ENCODE measurements around the gene ALKBH5. TPM values are rescaled to one million over a fixed set of nuclear protein-coding genes. Genes with fewer than 3 reads are reported as not detected.

Gene ALKBH5
- polyA plus RNA-seq, 2 of the 4 experiments (the other 2 are of a cell fraction), result 57.9 to 105 TPM

GRCh38 chr17:18179196-18179595 lies 4.4 kb upstream of the ALKBH5 start (continued):
- TF ChIP-seq CBX2 (IDR thresholded peaks at IDR 0.05; ENCODE audit: borderline replicate concordance, low read depth) (no peak), USF2 (IDR thresholded peaks at IDR 0.05) (no peak), CBX8 (IDR thresholded peaks at IDR 0.05) (no peak)

- Histone ChIP-seq H3K27ac (no peak overlapping the region), H3K4me3 (no peak overlapping the region), H3K4me2 (no peak overlapping the region), H3K4me1 (peaks cover 11% of the 10 kb centered on the region), H3K9me3 (no peaks in the 10 kb centered on the region)
- ChIA-PET POLR2A (no interaction called here), CTCF (interaction anchor here (0.7 to 5.8 kb wide), 5 partner anchors 14 to 39 kb away, joined by 3 to 40 read pairs (median 4); no protein-coding TSS in a partner anchor)
- FAIRE-seq (no peak), ATAC-seq (no peak), DNase-seq (ENCODE audit: low read depth in 1 of 2, low spot score in 1 of 2) (no peak)
- TF ChIP-seq TFCP2L1 (CRISPR knock-in tag; IDR thresholded peaks at IDR 0.05) (no peak), HES2 (IDR thresholded peaks at IDR 0.05) (no peak)
- 94% methylated on average over 7 of the region's 7 CpGs for WGBS (ENCODE audit: missing lambda C conversion rate)
These were observed 3.8 kb upstream of the ALKBH5 start for GRCh38 chr17:18179804-18180203.

GRCh38 chr17:18181358-18181757 lies 2.3 kb upstream of the ALKBH5 start:
- Histone ChIP-seq H3K4me2 (no peak overlapping the region), H3K9me3 (no peaks in the 10 kb centered on the region), H3K27ac (peak overlapping the region in 1 of 2 experiments; percentile 96; a peak in 2 of 6 replicates), H3K4me1 (peaks cover 22% of the 10 kb centered on the region), H3K4me3 (no peak overlapping the region)
- ChIA-PET POLR2A (interaction anchor here (2.7 kb wide), 1 partner anchor 11 kb away, joined by 10 read pairs; no protein-coding TSS in a partner anchor), CTCF (interaction anchor here (0.6 to 5.8 kb wide), 5 partner anchors 10 to 41 kb away, joined by 3 to 40 read pairs (median 8); no protein-coding TSS in a partner anchor)
- no peak for FAIRE-seq
- ATAC-seq, result no peak
- WGBS (ENCODE audit: missing lambda C conversion rate), result 85% methylated on average over 5 of the region's 5 CpGs
- no peak for TF ChIP-seq SMC3 (IDR thresholded peaks at IDR 0.05)
- TF ChIP-seq BCL3 (IDR thresholded peaks at IDR 0.05), result no peak
- TF ChIP-seq CBX8 (IDR thresholded peaks at IDR 0.05), result no peak
- TF ChIP-seq FOSB (CRISPR knock-in tag; IDR thresholded peaks at IDR 0.05), result no peak
- no peak for DNase-seq (ENCODE audit: low read depth in 1 of 2, low spot score in 1 of 2)

- WGBS (ENCODE audit: missing lambda C conversion rate), result 28% methylated on average over 28 of the region's 28 CpGs
- H3K9me3 ChIP-seq, result no peaks in the 10 kb centered on the region
- peaks cover 32% of the 10 kb centered on the region for H3K4me1 ChIP-seq
- ATAC-seq (peak in 1 of 2 experiments; percentile 16; a peak in 3 of 6 replicates), DNase-seq (ENCODE audit: low read depth in 1 of 2, low spot score in 1 of 2) (no peak), FAIRE-seq (no peak)
- TF ChIP-seq PHF8 (IDR thresholded peaks at IDR 0.05; ENCODE audit: borderline replicate concordance, low read depth) (peak; percentile 78), KDM5A (IDR thresholded peaks at IDR 0.05) (no peak), HOXB13 (CRISPR knock-in tag; IDR thresholded peaks at IDR 0.05; ENCODE audit: low read depth) (0 out of 2 replicates have a peak, but pooled peaks have one; percentile 59), E2F6 (IDR thresholded peaks at IDR 0.05; ENCODE audit: borderline replicate concordance, low read depth) (peak; percentile 82)
- H3K4me2 ChIP-seq, result peak overlapping the region; percentile 85
- ChIA-PET CTCF (interaction anchor here (1.1 to 5.8 kb wide), 12 partner anchors 9 to 42 kb away, joined by 3 to 40 read pairs (median 8); no protein-coding TSS in a partner anchor), POLR2A (interaction anchor here (0.6 to 2.7 kb wide), 13 partner anchors 11 to 1379 kb away, joined by 3 to 22 read pairs (median 5); partner anchors contain the start of genes DRG2 and TOP3A)
- H3K27ac ChIP-seq, result peak overlapping the region; percentile 93 to 96
- peak overlapping the region; percentile 73 for H3K4me3 ChIP-seq
These were observed 1.3 kb upstream of the ALKBH5 start for GRCh38 chr17:18182110-18182977.
